K562 (cell line): ENCODE results near the gene TXNDC15. TPM values are rescaled to one million over a fixed set of nuclear protein-coding genes. Genes with fewer than 3 reads are reported as not detected.
A peak's percentile ranks its signal among the peaks of the same experiment; 100 is the strongest.

Experiments used
- BMI1 ChIP-seq: fragments of 150-350 bp; IDR thresholded peaks from 2 replicates; pipeline ENCODE4 v1.6.1; 2014; ENCODE audit warnings: low read length
- CSDE1 ChIP-seq, 2 experiments: fragments of 450-650 bp; IDR thresholded peaks; 2 replicates each; pipeline ENCODE4 v1.6.1; 2016; ENCODE audit warnings: mild to moderate bottlenecking in 1 of 2
- ETV6 ChIP-seq, 3 experiments: fragments of 150-350 bp in 1 of 3; sonication (generic) in 1 of 3; formaldehyde crosslinking in 1 of 3; IDR thresholded peaks; 2 replicates each; pipeline versions ENCODE4 v1.6.1 to v1.8.0; 2014 to 2022; ENCODE audit warnings: borderline replicate concordance in 2 of 3, low read depth in 2 of 3, antibody characterized with exemption in 1 of 3, low read length in 1 of 3, mild to moderate bottlenecking in 1 of 3, missing genetic modification reagents in 1 of 3
- ILK ChIP-seq: fragments of 450-650 bp; IDR thresholded peaks from 2 replicates; pipeline ENCODE4 v1.6.1; 2016; ENCODE audit warnings: missing genetic modification characterization, low read depth, mild to moderate bottlenecking, missing compliant biosample characterization, moderate library complexity, borderline replicate concordance
- IRF2 ChIP-seq: sonication (generic); formaldehyde crosslinking; IDR thresholded peaks from 2 replicates; pipeline ENCODE4 v1.8.1; 2022; ENCODE audit warnings: mild to moderate bottlenecking, missing genetic modification reagents
- KHSRP ChIP-seq: fragments of 450-650 bp; IDR thresholded peaks from 2 replicates; pipeline ENCODE4 v1.6.1; 2017
- MAFF ChIP-seq: IDR thresholded peaks from 2 replicates; pipeline ENCODE4 v1.6.1; 2012; ENCODE audit warnings: low read length, improper control_type of control experiment
- MBD1 ChIP-seq: fragments of 250-450 bp; sonication (Bioruptor Pico); IDR thresholded peaks from 2 replicates; pipeline ENCODE4 v1.8.0; 2022; ENCODE audit warnings: inconsistent platforms
- MCM5 ChIP-seq: fragments of 450-650 bp; IDR thresholded peaks from 2 replicates; pipeline ENCODE4 v1.6.1; 2016; ENCODE audit warnings: low read depth
- MIER1 ChIP-seq: fragments of 450-650 bp; IDR thresholded peaks from 2 replicates; pipeline ENCODE4 v1.6.1; 2016; ENCODE audit warnings: antibody characterized with exemption, mild to moderate bottlenecking, low read depth
- MYNN ChIP-seq, 2 experiments: sonication (generic); formaldehyde crosslinking in 1 of 2; IDR thresholded peaks; 2 replicates each; pipeline versions ENCODE4 v1.5.0 to v1.6.1; 2016 to 2020; ENCODE audit warnings: antibody characterized with exemption in 1 of 2, missing genetic modification reagents in 1 of 2
- NR2C2 ChIP-seq, 2 experiments: fragments of 200-800 bp in 1 of 2; sonication (Bioruptor generic) in 1 of 2; sonication (generic) in 1 of 2; formaldehyde crosslinking in 1 of 2; IDR thresholded peaks; 2 replicates each; pipeline versions ENCODE4 v1.6.1 to v1.8.0; 2016 to 2022; ENCODE audit warnings: mild to moderate bottlenecking in 1 of 2, missing compliant biosample characterization in 1 of 2, missing genetic modification characterization in 1 of 2, missing genetic modification reagents in 1 of 2
- NR2F6 ChIP-seq: fragments of 450-650 bp; formaldehyde crosslinking; IDR thresholded peaks from 2 replicates; pipeline ENCODE4 v1.4.0; 2020; ENCODE audit warnings: mild to moderate bottlenecking
- SAFB ChIP-seq: fragments of 200-400 bp; formaldehyde crosslinking; IDR thresholded peaks from 2 replicates; pipeline ENCODE4 v1.6.1; 2017; ENCODE audit warnings: low read depth, low read length, borderline replicate concordance
- SMARCB1 ChIP-seq: IDR thresholded peaks from 2 replicates; pipeline ENCODE4 v1.6.1; 2011; ENCODE audit warnings: improper control_type of control experiment, low read depth; ENCODE audit not compliant: insufficient read length
- ZFP36 ChIP-seq: fragments of 150-350 bp; IDR thresholded peaks from 2 replicates; pipeline ENCODE4 v1.6.1; 2018; ENCODE audit warnings: low read length, low read depth; ENCODE audit not compliant: partially characterized antibody
- ZNF384 ChIP-seq: IDR thresholded peaks from 2 replicates; pipeline ENCODE4 v1.6.1; 2012; ENCODE audit warnings: low read depth, low read length, improper control_type of control experiment
- polyA plus RNA-seq, 8 experiments: library from polyadenylated mRNA; depleted of rRNA in 4 of 8; stranded (reverse) in 5 of 8; unstranded in 3 of 8; fragments of >200 nt; fragmentation: Nextera tagmentation in 2 of 8; fragmentation: Illumina TruSeq in 1 of 8; extraction: Ambion mirVana in 2 of 8; extraction: Trizol in 1 of 8; gene quantifications; 2 replicates each; pipeline versions ENCODE4 v1.2.1 to v1.2.3, GENCODE V29; 2011 to 2014; ENCODE audit warnings: inconsistent platforms in 1 of 8, missing spikeins in 1 of 8
- total RNA-seq, 7 experiments: library from RNA; depleted of rRNA in 6 of 7; stranded (reverse); fragments of >200 nt in 6 of 7; fragmentation: Illumina TruSeq in 2 of 7; extraction: Trizol in 2 of 7; gene quantifications; 2 replicates each; pipeline versions ENCODE4 v1.2.1 to v1.2.3, GENCODE V29; 2011 to 2021; ENCODE audit warnings: low replicate concordance in 1 of 7
- TF ChIP-seq, protein P1 (sequence below): IDR thresholded peaks from 3 replicates; pipeline ENCODE4 v1.6.1; 2011; ENCODE audit warnings: borderline replicate concordance, mild to moderate bottlenecking; ENCODE audit not compliant: insufficient read length, insufficient read depth
- TF ChIP-seq, protein P2 (sequence below): sonication (generic); formaldehyde crosslinking; IDR thresholded peaks from 2 replicates; pipeline ENCODE4 v1.8.0; 2022; ENCODE audit warnings: mild to moderate bottlenecking, missing genetic modification reagents
- TF ChIP-seq, protein P3 (sequence below): sonication (generic); formaldehyde crosslinking; IDR thresholded peaks from 2 replicates; pipeline ENCODE4 v1.5.0; 2020; ENCODE audit warnings: missing genetic modification reagents

TXNDC15 gene
- total and polyA plus RNA-seq, 9 of the 15 experiments (the other 6 are each of a cell fraction or from before 2014, with no cell fraction given): 3.0 to 15.4 (median 12.3) TPM

DNA sequence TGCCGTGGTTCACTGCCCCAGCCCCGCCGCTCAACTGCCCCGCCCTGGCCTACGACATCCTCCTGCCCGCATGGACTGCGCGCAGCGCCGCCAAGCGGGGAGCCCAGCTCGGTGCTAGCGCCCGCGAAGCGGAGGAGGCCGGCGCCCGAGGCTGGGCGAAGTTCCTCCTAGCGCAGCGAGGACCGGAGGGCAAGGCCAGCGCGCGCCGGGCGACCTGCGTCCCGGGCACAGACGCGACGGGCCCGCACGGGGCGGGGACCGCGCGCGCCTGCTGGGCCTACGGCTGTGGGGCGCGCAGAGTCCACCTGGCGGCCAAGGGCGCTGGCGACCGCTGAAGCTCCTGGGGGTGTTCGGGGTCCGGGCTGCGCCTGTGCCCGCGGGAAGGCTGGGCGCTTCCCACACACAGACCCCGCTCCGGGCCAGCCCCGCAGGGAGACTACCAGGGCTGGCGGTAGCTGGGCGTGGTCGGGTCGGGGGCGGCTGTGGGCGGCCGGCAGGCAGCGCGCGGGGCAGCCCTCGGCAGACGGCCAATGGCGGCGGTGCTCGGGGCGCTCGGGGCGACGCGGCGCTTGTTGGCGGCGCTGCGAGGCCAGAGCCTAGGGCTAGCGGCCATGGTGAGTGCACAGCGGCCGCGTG lies 30.6 kb downstream of the TXNDC15 start, which contains the start of gene PCBD2 (continued):
- TF ChIP-seq MBD1 (CRISPR knock-in tag) (no peak), NR2F6 (CRISPR knock-in tag) (no peak), ZNF384 (peak; percentile 39; the same call in 1 of the 2 replicates), BMI1 (no peak), MYNN (IDR thresholded peaks at IDR 0.05) (0 out of 2 replicates have a peak, but pooled peaks have one; percentile 68), MYNN (CRISPR knock-in tag; IDR thresholded peaks at IDR 0.05) (no peak), NR2C2 (CRISPR knock-in tag; IDR thresholded peaks at IDR 0.05) (peak; percentile 50; the same call in 1 of the 2 replicates), NR2C2 (tag; IDR thresholded peaks at IDR 0.05) (no peak; the same call in 1 of the 2 replicates), SAFB (no peak), CSDE1 (IDR thresholded peaks at IDR 0.05) (no peak; a peak in 1 of 4 replicates), ZFP36 (no peak), ETV6 (IDR thresholded peaks at IDR 0.05; ENCODE audit: borderline replicate concordance in 1 of 2, low read depth in 2 of 2, low read length in 1 of 2) (no peak), ETV6 (CRISPR knock-in tag; IDR thresholded peaks at IDR 0.05; ENCODE audit: borderline replicate concordance) (no peak; the same call in 1 of the 2 replicates), MAFF (no peak), ILK (tag) (no peak), IRF2 (CRISPR knock-in tag) (no peak), SMARCB1 (no peak), MIER1 (no peak), KHSRP (no peak), MCM5 (no peak)
- TF ChIP-seq, protein P1, sequence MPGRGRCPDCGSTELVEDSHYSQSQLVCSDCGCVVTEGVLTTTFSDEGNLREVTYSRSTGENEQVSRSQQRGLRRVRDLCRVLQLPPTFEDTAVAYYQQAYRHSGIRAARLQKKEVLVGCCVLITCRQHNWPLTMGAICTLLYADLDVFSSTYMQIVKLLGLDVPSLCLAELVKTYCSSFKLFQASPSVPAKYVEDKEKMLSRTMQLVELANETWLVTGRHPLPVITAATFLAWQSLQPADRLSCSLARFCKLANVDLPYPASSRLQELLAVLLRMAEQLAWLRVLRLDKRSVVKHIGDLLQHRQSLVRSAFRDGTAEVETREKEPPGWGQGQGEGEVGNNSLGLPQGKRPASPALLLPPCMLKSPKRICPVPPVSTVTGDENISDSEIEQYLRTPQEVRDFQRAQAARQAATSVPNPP: no peak
- TF ChIP-seq, protein P2, sequence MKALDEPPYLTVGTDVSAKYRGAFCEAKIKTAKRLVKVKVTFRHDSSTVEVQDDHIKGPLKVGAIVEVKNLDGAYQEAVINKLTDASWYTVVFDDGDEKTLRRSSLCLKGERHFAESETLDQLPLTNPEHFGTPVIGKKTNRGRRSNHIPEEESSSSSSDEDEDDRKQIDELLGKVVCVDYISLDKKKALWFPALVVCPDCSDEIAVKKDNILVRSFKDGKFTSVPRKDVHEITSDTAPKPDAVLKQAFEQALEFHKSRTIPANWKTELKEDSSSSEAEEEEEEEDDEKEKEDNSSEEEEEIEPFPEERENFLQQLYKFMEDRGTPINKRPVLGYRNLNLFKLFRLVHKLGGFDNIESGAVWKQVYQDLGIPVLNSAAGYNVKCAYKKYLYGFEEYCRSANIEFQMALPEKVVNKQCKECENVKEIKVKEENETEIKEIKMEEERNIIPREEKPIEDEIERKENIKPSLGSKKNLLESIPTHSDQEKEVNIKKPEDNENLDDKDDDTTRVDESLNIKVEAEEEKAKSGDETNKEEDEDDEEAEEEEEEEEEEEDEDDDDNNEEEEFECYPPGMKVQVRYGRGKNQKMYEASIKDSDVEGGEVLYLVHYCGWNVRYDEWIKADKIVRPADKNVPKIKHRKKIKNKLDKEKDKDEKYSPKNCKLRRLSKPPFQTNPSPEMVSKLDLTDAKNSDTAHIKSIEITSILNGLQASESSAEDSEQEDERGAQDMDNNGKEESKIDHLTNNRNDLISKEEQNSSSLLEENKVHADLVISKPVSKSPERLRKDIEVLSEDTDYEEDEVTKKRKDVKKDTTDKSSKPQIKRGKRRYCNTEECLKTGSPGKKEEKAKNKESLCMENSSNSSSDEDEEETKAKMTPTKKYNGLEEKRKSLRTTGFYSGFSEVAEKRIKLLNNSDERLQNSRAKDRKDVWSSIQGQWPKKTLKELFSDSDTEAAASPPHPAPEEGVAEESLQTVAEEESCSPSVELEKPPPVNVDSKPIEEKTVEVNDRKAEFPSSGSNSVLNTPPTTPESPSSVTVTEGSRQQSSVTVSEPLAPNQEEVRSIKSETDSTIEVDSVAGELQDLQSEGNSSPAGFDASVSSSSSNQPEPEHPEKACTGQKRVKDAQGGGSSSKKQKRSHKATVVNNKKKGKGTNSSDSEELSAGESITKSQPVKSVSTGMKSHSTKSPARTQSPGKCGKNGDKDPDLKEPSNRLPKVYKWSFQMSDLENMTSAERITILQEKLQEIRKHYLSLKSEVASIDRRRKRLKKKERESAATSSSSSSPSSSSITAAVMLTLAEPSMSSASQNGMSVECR: peak; percentile 82
- TF ChIP-seq, protein P3, sequence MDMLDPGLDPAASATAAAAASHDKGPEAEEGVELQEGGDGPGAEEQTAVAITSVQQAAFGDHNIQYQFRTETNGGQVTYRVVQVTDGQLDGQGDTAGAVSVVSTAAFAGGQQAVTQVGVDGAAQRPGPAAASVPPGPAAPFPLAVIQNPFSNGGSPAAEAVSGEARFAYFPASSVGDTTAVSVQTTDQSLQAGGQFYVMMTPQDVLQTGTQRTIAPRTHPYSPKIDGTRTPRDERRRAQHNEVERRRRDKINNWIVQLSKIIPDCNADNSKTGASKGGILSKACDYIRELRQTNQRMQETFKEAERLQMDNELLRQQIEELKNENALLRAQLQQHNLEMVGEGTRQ (CRISPR knock-in tag): no peak
